HepG2 (cell line): ENCODE measurements around the gene FYTTD1. TPM values are rescaled to one million over a fixed set of nuclear protein-coding genes. Genes with fewer than 3 reads are reported as not detected.
A peak's percentile ranks its signal among the peaks of the same experiment; 100 is the strongest.

Source experiments
- ARID3A ChIP-seq: IDR thresholded peaks from 2 replicates; pipeline ENCODE4 v1.6.1; 2012; ENCODE audit warnings: low read depth, low read length, improper control_type of control experiment
- GATAD1 ChIP-seq: IDR thresholded peaks from 2 replicates; pipeline ENCODE4 v1.6.1; 2016; ENCODE audit warnings: missing genetic modification reagents, missing compliant biosample characterization
- HIC2 ChIP-seq: sonication (generic); formaldehyde crosslinking; IDR thresholded peaks from 2 replicates; pipeline ENCODE4 v1.9.0; 2022; ENCODE audit warnings: low read depth, missing genetic modification reagents
- HNRNPK ChIP-seq: fragments of 200-400 bp; formaldehyde crosslinking; IDR thresholded peaks from 2 replicates; pipeline ENCODE4 v1.6.1; 2018; ENCODE audit warnings: low read length, low read depth, moderate library complexity, mild to moderate bottlenecking; ENCODE audit not compliant: poor library complexity, severe bottlenecking
- IRX3 ChIP-seq: sonication (generic); formaldehyde crosslinking; IDR thresholded peaks from 2 replicates; pipeline ENCODE4 v1.8.1; 2023; ENCODE audit warnings: mild to moderate bottlenecking, low read depth, missing genetic modification reagents, borderline replicate concordance
- JARID2 ChIP-seq: sonication (generic); formaldehyde crosslinking; IDR thresholded peaks from 2 replicates; pipeline ENCODE4 v1.8.1; 2023; ENCODE audit warnings: missing genetic modification reagents, inconsistent platforms; ENCODE audit not compliant: insufficient replicate concordance
- MED8 ChIP-seq: sonication (generic); formaldehyde crosslinking; IDR thresholded peaks from 2 replicates; pipeline ENCODE4 v1.8.1; 2023; ENCODE audit warnings: mild to moderate bottlenecking, missing genetic modification reagents; ENCODE audit not compliant: insufficient replicate concordance
- NCOR1 ChIP-seq: fragments of 200-600 bp; sonication (generic); IDR thresholded peaks from 2 replicates; pipeline ENCODE4 v1.7.0; 2017; ENCODE audit warnings: antibody characterized with exemption, low read length, borderline replicate concordance
- REPIN1 ChIP-seq: sonication (generic); formaldehyde crosslinking; IDR thresholded peaks from 2 replicates; pipeline ENCODE4 v1.8.0; 2022; ENCODE audit warnings: missing genetic modification reagents, low read depth, mild to moderate bottlenecking, borderline replicate concordance
- SAFB2 ChIP-seq: sonication (generic); formaldehyde crosslinking; IDR thresholded peaks from 2 replicates; pipeline ENCODE4 v1.5.1; 2020; ENCODE audit warnings: missing genetic modification reagents, low read depth, mild to moderate bottlenecking, borderline replicate concordance
- SNAI1 ChIP-seq: sonication (generic); formaldehyde crosslinking; IDR thresholded peaks from 2 replicates; pipeline ENCODE4 v1.5.0; 2020; ENCODE audit warnings: mild to moderate bottlenecking, missing genetic modification reagents, borderline replicate concordance
- SOX13 ChIP-seq, 3 experiments: fragments of 450-650 bp in 1 of 3; sonication (generic) in 1 of 3; formaldehyde crosslinking in 1 of 3; IDR thresholded peaks in 2 of 3; conservative IDR thresholded peaks in 1 of 3; 2 replicates each; pipeline versions ENCODE4 v1.5.0 to v1.6.1; 2016 to 2020; ENCODE audit warnings: antibody characterized with exemption in 1 of 3, mild to moderate bottlenecking in 1 of 3, missing compliant biosample characterization in 1 of 3, missing genetic modification reagents in 1 of 3, moderate library complexity in 1 of 3
- ZBTB4 ChIP-seq: sonication (generic); formaldehyde crosslinking; IDR thresholded peaks from 2 replicates; pipeline ENCODE4 v1.4.0; 2020; ENCODE audit warnings: missing genetic modification reagents, mild to moderate bottlenecking, borderline replicate concordance
- ZKSCAN1 ChIP-seq: fragments of 150-350 bp; IDR thresholded peaks from 2 replicates; pipeline ENCODE4 v1.6.1; 2014; ENCODE audit warnings: low read length
- ZNF124 ChIP-seq: sonication (generic); formaldehyde crosslinking; IDR thresholded peaks from 2 replicates; pipeline ENCODE4 v1.4.0; 2020; ENCODE audit warnings: missing genetic modification reagents
- ZNF282 ChIP-seq: fragments of 450-650 bp; IDR thresholded peaks from 2 replicates; pipeline ENCODE4 v1.6.1; 2018; ENCODE audit not compliant: partially characterized antibody
- ZNF337 ChIP-seq: sonication (generic); formaldehyde crosslinking; IDR thresholded peaks from 2 replicates; pipeline ENCODE4 v1.5.1; 2020; ENCODE audit warnings: missing genetic modification reagents, low read depth, mild to moderate bottlenecking, borderline replicate concordance
- ZNF431 ChIP-seq: sonication (generic); formaldehyde crosslinking; IDR thresholded peaks from 2 replicates; pipeline ENCODE4 v1.9.0; 2022; ENCODE audit warnings: missing genetic modification reagents, low read depth, mild to moderate bottlenecking, borderline replicate concordance
- ZNF713 ChIP-seq: sonication (generic); formaldehyde crosslinking; IDR thresholded peaks from 2 replicates; pipeline ENCODE4 v1.4.0; 2020; ENCODE audit warnings: mild to moderate bottlenecking, missing genetic modification reagents
- ZNF879 ChIP-seq: sonication (generic); formaldehyde crosslinking; IDR thresholded peaks from 2 replicates; pipeline ENCODE4 v1.8.1; 2023; ENCODE audit warnings: missing genetic modification reagents
- polyA plus RNA-seq, 8 experiments: library from polyadenylated mRNA; depleted of rRNA in 3 of 8; stranded (reverse) in 7 of 8; unstranded in 1 of 8; fragments of >200 nt; fragmentation: Illumina TruSeq in 4 of 8; extraction: Trizol in 4 of 8; gene quantifications; 2 replicates each; pipeline versions ENCODE4 v1.2.1 to v1.2.3, GENCODE V29; 2011 to 2016; ENCODE audit warnings: low read depth in 4 of 8, missing spikeins in 1 of 8, mixed read lengths in 1 of 8; ENCODE audit not compliant: insufficient read depth in 1 of 8
- total RNA-seq, 5 experiments: library from RNA; depleted of rRNA; stranded (reverse); fragments of >200 nt; fragmentation: Illumina TruSeq; extraction: Trizol; gene quantifications; 2 replicates each; pipeline ENCODE4 v1.2.3, GENCODE V29; 2016; ENCODE audit warnings: low read depth in 1 of 5
- TF ChIP-seq, protein P1 (sequence below): sonication (generic); formaldehyde crosslinking; IDR thresholded peaks from 2 replicates; pipeline ENCODE4 v1.5.0; 2020; ENCODE audit warnings: missing genetic modification reagents

FYTTD1 gene
- total and polyA plus RNA-seq, 2 of the 13 experiments (the other 11 are each of a cell fraction or from before 2014, with no cell fraction given) = 6.5 to 28.8 TPM

GRCh38 chr3:197736010-197736490 is 13.6 kb upstream of the FYTTD1 start (continued):
- no peak for TF ChIP-seq HIC2
- no peak for TF ChIP-seq ZKSCAN1
- TF ChIP-seq ZNF713 = no peak
- TF ChIP-seq NCOR1 = no peak
- TF ChIP-seq SAFB2 (CRISPR knock-in tag) = no peak
- TF ChIP-seq ZNF337 (CRISPR knock-in tag) = no peak
- no peak for TF ChIP-seq REPIN1 (CRISPR knock-in tag)
- no peak for TF ChIP-seq SOX13 (IDR thresholded peaks at IDR 0.05)
- TF ChIP-seq SOX13 (CRISPR knock-in tag; conservative IDR thresholded peaks at IDR 0.05 in 1 of 2, IDR thresholded peaks at IDR 0.05 in 1 of 2) = no peak
- TF ChIP-seq HNRNPK = no peak
- TF ChIP-seq IRX3 = no peak
- no peak for TF ChIP-seq MED8 (CRISPR knock-in tag)
- TF ChIP-seq ZNF879 = no peak
- no peak for TF ChIP-seq SNAI1 (CRISPR knock-in tag)
- no peak for TF ChIP-seq ZNF431 (CRISPR knock-in tag)
- TF ChIP-seq JARID2 (CRISPR knock-in tag) = no peak
- TF ChIP-seq GATAD1 (CRISPR knock-in tag) = no peak
- TF ChIP-seq ZNF282 = no peak
- TF ChIP-seq ARID3A = no peak
- no peak for TF ChIP-seq ZNF124 (CRISPR knock-in tag)
- TF ChIP-seq, protein P1, sequence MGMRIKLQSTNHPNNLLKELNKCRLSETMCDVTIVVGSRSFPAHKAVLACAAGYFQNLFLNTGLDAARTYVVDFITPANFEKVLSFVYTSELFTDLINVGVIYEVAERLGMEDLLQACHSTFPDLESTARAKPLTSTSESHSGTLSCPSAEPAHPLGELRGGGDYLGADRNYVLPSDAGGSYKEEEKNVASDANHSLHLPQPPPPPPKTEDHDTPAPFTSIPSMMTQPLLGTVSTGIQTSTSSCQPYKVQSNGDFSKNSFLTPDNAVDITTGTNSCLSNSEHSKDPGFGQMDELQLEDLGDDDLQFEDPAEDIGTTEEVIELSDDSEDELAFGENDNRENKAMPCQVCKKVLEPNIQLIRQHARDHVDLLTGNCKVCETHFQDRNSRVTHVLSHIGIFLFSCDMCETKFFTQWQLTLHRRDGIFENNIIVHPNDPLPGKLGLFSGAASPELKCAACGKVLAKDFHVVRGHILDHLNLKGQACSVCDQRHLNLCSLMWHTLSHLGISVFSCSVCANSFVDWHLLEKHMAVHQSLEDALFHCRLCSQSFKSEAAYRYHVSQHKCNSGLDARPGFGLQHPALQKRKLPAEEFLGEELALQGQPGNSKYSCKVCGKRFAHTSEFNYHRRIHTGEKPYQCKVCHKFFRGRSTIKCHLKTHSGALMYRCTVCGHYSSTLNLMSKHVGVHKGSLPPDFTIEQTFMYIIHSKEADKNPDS (CRISPR knock-in tag) = 0 out of 2 replicates have a peak, but pooled peaks have one; percentile 60
- no peak for TF ChIP-seq ZBTB4 (CRISPR knock-in tag)
